Measurements from ENCODE around the gene DCP1A.
"Not testable (repeated sequence)": the region's sequence is repeated elsewhere in the genome, so short reads cannot be mapped to it uniquely, and the experiment has no call there.

Gene DCP1A

GRCh38 chr3:53327986-53328385 is 19.4 kb downstream of the DCP1A start:
- FAIRE-seq = not testable (repeated sequence)

GRCh38 chr3:53324105-53324504 is 23.2 kb downstream of the DCP1A start:
- FAIRE-seq = no peak

- FAIRE-seq = no peak
Measured at GRCh38 chr3:53320697-53321096, 26.6 kb downstream of the DCP1A start.

- FAIRE-seq = no peak
Measured at GRCh38 chr3:53318522-53318921, 28.8 kb downstream of the DCP1A start.

GRCh38 chr3:53312832-53313231 is 34.5 kb downstream of the DCP1A start:
- FAIRE-seq = no peak

GRCh38 chr3:53311882-53312281 is 35.5 kb downstream of the DCP1A start:
- no peak for FAIRE-seq

GRCh38 chr3:53303957-53304356 is 43.4 kb downstream of the DCP1A start:
- no peak for FAIRE-seq

- FAIRE-seq = no peak
Measured at GRCh38 chr3:53303549-53303948, 43.8 kb downstream of the DCP1A start.

- no peak for FAIRE-seq
Measured at GRCh38 chr3:53300826-53301225, 46.5 kb downstream of the DCP1A start.

GRCh38 chr3:53299611-53300023 is 47.7 kb downstream of the DCP1A start:
- FAIRE-seq = peak; percentile 100

- FAIRE-seq = no peak
Measured at GRCh38 chr3:53295410-53295809, 51.9 kb downstream of the DCP1A start.

- FAIRE-seq = no peak
Measured at GRCh38 chr3:53293867-53294266, 53.5 kb downstream of the DCP1A start.

- FAIRE-seq = no peak
Measured at GRCh38 chr3:53288214-53288613, 59.1 kb downstream of the DCP1A start.

GRCh38 chr3:53287131-53287629 is 60.2 kb downstream of the DCP1A start:
- FAIRE-seq = no peak

- FAIRE-seq = no peak
Measured at GRCh38 chr3:53286727-53287126, 60.6 kb downstream of the DCP1A start.

- no peak for FAIRE-seq
Measured at GRCh38 chr3:53282581-53282980, 64.8 kb downstream of the DCP1A start.

GRCh38 chr3:53278667-53279066 is 68.7 kb downstream of the DCP1A start:
- FAIRE-seq = no peak

- no peak for FAIRE-seq
Measured at GRCh38 chr3:53274938-53275605, 72.3 kb downstream of the DCP1A start.

- FAIRE-seq = no peak
Measured at GRCh38 chr3:53273146-53273670, 74.1 kb downstream of the DCP1A start.

GRCh38 chr3:53269888-53270880 is 77.2 kb downstream of the DCP1A start:
- no peak for FAIRE-seq

GRCh38 chr3:53269193-53269592 is 78.2 kb downstream of the DCP1A start:
- FAIRE-seq = not testable (repeated sequence)

GRCh38 chr3:53267766-53268165 is 79.6 kb downstream of the DCP1A start:
- no peak for FAIRE-seq

GRCh38 chr3:53264718-53265117 is 82.6 kb downstream of the DCP1A start:
- no peak for FAIRE-seq

- no peak for FAIRE-seq
Measured at GRCh38 chr3:53263907-53264306, 83.4 kb downstream of the DCP1A start.
